ENCODE results near the gene PLCH1.

The PLCH1 gene

DNA sequence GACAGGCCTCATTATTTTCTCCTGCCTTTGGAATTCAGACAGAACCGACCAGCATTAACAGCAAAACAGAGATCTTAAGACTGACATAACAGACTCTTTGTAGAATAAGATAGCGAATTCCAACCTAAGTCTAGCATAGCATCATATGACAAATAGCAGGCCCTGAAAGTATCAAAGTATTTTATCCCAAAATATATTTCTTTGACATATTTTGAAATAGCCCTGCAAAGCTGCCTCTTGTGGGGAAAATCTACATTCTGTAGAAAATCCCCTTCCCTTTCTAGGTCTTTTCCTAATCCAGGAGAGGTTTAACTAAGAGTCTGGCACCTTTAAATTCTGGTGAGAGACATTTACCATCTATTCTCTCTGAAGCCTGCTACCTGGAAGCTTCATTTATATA lies 417.0 kb downstream of the PLCH1 start:
- no peak for DNase-seq

- no peak for DNase-seq
Observed at GRCh38 chr3:155327430-155327829, 417.4 kb downstream of the PLCH1 start.

GRCh38 chr3:155326901-155327300 lies 418.0 kb downstream of the PLCH1 start:
- no peak for DNase-seq

- DNase-seq, result no peak
Observed at GRCh38 chr3:155326244-155326643, 418.6 kb downstream of the PLCH1 start.

Measured in NCI-H524 treated with DMSO at 0.1 percent for 48 hours (cell line).